Esophagus muscularis mucosa (tissue), 4 donors: ENCODE measurements around the gene CELF2.

Experiments
- CTCF ChIP-seq, 3 experiments: fragments of 200-600 bp in 2 of 3; fragments of 450-650 bp in 1 of 3; sonication (generic) in 2 of 3; IDR thresholded peaks; one replicate each; pipeline ENCODE4 v1.5.1; 2017 to 2019; ENCODE audit warnings: antibody characterized with exemption in 3 of 3, mild to moderate bottlenecking in 2 of 3, moderate library complexity in 1 of 3
- EP300 ChIP-seq: sonication (generic); formaldehyde crosslinking; IDR thresholded peaks from one replicate; pipeline ENCODE4 v1.6.1; 2017; ENCODE audit warnings: antibody characterized with exemption
- POLR2AphosphoS5 ChIP-seq, 2 donors: sonication (generic); formaldehyde crosslinking; IDR thresholded peaks; one replicate each; pipeline ENCODE4 v1.6.1; 2017; ENCODE audit warnings: antibody characterized with exemption in 2 of 2

DNA sequence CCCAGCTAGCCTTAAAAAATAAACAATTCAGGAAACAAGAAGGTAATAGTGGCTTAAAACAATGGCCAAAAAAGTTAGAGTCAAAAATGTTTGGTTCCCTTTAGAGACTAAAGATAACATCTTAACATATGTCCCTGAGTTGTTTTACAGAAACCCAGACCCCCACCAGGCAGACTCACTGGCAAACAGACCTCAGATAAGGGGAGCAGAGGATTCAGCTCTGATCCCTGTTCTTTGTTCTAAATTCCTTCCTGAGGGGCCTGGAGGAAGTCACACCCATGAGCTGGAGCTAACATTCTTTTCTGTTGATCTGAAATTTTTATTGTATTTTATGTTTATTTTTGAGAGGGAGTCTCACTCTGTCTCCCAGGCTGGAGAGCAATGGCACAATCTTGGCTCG, 346.6 kb downstream of the CELF2 start:
- no peak for TF ChIP-seq CTCF (IDR thresholded peaks at IDR 0.05)
- TF ChIP-seq POLR2AphosphoS5 (IDR thresholded peaks at IDR 0.05), result no peak
- TF ChIP-seq EP300, result no peak
